Stimulated activated CD8-positive, alpha-beta memory T cell treated with anti-CD3 and anti-CD28 coated beads, Interleukin-4, amount 100 ng/mL, for 48 hours (primary cell): ENCODE results near the gene ZDHHC14.
"Not testable (repeated sequence)": the region's sequence is repeated elsewhere in the genome, so short reads cannot be mapped to it uniquely, and the experiment has no call there.

Experiments used
- DNase-seq: peaks from one replicate; pipeline ENCODE4 v3.0.0-alpha.2; 2020

ZDHHC14 gene

DNA sequence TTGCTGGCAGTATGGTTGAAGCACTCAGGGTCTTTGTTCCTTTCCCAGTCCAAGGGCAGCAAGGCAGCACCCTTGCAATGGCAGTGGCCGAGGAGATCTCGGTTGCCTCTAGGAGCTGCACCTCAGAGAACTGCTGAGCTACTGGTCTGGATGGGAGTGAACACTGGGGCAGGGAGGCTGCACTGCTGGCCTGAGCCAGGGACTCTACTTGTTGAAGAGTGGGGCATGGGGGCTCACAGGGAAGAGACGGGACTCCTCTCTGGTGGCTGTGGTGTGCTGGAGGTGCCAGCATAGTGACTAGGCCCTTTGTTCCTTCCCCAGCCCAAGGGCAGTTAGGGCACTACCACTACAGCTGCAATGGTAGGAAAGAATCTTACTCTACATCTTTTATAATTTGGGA lies 203.0 kb downstream of the ZDHHC14 start:
- no peak for DNase-seq

DNA sequence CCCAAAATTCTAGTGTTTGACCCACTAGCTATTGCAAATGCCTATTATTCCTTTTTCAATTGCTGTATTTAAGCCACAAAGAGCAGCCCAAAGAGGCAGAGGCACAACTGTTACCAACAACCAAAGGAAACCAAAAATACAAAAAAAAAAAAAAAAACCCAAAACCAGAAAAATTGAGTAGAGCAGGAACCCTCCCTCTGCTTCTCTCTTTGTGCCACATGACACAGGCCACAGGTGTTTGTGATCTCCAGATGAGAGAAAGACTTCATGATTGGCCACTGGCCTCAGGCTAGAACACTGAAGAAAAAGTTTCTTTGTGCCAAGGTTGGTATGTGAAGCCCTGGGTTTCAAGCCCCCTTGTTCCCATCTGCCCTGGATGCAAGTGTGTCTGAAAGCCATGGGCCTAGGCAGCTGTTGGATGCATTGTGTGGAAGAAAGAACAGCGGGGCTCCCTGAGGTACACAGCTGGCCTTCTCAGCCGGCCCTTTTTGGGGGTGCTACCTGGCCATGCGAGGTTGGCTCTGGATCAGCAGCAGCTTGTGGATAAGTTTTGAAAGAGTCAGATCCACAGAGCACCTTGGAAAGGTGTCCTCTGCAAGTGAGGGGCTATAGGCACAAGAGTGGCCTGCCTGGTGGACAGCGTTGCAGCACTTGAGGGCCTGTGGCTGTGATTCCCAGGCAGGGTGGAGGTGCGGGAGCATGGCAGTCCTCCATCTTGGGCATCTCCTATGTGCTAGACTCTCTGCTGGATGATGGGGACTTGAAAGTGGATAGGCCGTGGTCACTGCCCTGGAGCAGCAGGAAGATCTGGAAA lies 204.5 kb downstream of the ZDHHC14 start:
- no peak for DNase-seq

DNA sequence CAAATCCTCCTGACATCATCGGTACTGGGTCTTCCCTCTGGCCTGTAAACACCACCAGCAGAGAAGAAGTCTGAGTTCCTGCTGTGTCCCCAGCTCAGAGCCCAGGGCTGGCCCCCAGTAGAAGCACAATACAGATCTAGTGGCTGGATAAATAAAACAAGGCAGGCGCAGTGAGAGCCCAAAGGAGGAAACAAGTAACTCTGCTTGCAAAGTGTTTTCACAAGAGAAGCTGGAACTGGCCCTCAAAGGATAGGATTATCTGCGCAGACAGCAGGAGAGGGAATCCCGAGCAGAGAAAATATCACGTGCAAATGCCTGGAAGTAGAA lies 205.1 kb downstream of the ZDHHC14 start:
- DNase-seq, result no peak

DNA sequence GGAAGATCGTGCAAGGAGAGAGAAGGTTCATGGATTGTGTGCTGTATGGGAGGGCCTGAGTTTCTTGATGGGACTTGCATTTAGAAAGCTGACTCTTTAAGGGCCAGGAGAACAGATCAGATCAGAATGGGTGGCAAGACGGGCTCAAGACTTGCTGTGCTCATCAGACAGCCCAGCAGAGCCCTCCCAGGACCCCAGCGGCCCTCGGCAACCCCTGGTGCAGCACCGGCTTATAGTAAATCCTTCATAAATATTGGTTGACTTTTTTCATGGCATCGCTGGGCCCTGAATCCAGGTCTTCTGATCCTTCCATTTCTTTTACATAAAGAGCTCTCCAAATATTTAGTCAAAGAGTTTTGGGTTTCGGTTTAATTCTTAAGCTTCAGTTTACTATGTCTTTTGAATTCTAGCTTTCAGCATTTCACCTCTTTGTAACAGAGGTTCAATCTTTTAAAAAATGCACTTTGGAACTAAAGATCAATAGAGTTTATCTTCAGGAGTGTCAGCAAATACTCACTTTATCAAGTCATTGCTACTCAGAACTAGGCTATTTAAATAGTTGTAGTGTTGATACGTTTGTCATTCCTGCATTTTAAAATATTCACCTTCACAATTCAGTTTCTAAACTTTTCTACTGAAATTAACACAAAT lies 205.6 kb downstream of the ZDHHC14 start:
- DNase-seq, result no peak

DNA sequence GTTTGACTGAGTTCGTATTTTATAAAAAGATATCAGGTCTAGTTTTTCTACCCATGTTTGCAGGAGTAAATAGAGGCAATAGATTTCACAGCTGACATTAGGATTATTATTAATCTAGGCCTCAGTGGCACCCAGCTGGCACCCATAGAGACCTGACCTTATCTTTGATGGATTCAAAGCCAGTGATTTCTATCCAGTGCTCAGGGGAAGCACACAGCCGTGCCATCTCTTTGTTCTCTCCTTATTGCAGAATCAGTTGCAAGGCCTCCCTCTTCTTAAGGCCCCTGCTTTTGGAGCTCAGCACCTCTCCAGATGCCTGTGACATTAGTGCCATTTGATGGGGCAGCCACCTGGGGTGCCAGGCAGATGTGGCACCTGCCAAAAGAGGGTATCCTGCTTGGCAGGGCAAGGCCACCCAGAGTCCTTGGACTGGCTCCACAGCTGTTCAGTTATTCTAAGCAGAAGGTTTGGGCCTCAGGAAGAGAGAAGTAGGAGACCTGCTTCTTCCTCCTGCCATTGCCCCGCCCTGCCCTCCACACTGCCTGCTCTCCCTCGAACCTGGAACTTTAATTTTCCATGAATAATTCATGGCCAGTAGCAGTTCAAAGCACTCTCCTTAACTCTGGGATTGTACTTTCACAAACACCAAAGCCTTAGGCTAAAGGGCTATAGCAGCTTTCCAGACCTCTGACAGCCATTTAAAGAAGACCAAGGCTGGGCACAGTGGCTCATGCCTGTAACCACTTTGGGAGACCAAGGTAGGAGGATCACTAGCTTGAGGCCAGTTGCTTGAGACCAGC lies 206.3 kb downstream of the ZDHHC14 start:
- DNase-seq, result no peak

DNA sequence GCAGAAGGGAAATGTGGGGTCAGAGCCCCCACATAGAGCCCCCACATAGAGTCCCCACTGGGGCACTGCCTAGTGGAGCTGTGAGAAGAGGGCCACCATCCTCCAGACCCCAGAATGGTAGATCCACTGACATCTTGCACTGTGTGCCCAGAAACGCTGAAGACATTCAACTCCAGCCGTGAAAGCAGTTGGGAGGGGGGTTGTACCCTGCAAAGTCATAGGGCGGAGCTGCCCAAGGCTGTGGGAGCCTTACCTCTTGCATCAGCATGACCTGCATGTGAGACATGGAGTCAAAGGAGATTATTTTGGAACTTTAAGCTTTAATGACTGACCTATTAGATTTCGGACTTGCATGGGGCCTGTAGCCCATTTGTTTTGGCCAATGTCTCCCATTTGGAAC lies 209.7 kb downstream of the ZDHHC14 start:
- not testable (repeated sequence) for DNase-seq

DNA sequence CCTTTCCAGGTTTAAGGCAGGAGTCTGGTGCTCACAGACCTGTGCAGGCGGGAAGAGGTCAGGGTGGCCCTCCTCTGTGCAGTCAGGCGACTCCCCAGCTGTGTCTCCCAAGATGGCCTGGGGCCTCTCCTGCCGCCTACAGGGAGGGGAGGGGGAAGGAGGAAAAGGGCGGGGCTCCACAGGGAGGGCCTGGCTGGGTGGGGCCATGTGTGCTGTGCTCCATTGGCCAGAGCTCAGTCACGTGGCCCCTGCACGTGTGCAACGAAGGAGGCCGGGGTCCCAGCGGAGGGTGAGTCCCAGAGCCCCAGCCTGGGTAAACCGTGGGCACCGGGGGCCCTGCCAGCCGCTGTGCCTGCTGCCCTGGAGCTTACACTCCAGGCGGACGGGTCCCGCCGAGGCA lies 211.6 kb downstream of the ZDHHC14 start:
- DNase-seq, result no peak

DNA sequence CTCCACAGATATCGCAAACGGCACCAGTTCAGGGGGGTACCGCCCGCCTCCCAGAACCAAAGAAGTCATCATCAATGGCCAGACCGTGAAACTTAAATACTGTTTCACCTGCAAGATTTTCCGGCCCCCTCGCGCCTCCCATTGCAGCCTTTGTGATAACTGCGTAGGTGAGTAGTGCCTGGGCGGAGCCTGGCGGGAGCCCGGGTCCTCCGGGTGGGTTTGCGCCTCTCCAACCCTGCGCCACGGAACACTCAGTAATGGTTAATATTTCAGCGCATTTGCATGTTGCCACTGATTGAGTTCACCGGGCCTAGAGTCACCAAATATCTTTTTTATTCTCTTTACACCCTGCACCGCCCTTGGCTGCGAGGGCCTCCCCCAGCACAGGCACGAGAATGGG lies 212.0 kb downstream of the ZDHHC14 start:
- DNase-seq, result no peak

DNA sequence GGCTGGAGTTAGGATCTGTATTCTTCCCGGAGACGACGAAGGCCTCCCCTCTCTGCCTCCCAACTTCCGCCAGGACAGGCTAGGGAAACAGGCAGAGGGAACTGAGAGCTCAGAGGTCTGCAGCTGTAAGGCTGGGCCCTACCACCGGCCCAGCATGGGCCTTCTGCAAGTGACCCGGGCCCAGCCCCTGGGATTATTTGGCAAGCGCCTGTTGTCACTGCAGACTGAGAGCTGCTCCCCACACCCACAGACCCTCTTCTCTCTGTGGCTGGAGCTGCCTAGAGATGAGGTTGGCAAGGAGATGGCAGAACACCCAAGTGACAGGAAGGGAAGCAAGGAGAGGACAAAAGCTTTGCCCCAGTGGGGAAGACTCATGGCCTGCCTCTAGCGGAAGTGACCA lies 212.6 kb downstream of the ZDHHC14 start:
- DNase-seq, result no peak

DNA sequence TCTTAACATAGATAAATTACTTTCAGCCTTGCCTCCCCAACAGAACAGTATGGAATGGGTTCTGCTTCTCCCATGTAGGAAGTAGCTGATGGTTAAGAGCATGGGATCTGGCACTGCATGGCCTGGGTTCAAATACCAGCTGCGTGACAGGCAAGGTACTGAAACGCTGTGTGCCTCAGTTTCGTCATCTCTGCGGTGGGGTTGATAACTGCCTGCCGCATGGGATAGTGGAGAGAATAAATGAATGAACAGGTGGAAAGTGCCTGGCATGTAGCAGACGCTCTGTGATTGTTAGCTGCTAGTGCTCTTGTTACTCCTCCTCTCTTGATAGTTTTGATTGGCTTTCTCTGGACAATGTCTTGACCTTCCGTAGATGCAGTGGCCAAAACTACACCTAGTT lies 213.3 kb downstream of the ZDHHC14 start:
- DNase-seq, result no peak

DNA sequence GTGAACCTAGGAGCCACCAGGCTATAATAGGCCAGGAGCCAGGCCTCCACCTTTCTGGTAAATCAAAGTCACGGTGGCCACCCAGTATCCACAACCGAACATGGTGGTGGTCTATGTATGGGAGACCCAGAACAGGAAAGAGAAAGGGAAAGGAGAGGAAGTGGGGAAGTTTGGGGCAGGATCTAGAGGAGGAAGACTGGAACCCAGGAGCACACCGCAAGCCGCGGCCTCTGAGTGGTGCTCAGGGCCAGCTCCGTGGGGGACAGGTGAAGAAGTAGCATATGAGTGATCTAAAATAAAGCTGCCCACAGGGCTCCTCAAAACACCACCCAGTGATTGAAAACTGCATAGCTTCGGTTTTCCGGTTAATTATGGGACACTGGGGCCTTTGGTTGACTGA lies 214.8 kb downstream of the ZDHHC14 start:
- no peak for DNase-seq

DNA sequence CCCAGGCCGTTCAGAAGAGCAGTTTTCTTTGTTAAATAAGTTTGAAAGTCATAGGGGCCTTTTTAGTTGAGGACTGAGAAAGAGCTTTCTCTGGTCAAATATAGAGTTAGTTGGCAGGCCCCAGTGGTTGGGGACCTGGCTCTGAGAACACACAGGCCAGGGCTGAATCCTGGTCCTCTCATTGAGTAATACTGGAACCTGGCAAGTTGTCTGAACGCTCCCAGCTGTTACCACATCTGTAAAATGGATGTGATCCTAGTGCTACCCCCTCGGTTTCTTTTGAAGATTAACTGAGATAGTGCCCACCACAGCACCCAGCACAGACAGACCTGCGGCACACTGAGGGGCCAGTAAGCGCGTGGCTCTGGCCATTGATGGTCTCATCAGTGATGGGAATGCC lies 215.5 kb downstream of the ZDHHC14 start:
- no peak for DNase-seq

DNA sequence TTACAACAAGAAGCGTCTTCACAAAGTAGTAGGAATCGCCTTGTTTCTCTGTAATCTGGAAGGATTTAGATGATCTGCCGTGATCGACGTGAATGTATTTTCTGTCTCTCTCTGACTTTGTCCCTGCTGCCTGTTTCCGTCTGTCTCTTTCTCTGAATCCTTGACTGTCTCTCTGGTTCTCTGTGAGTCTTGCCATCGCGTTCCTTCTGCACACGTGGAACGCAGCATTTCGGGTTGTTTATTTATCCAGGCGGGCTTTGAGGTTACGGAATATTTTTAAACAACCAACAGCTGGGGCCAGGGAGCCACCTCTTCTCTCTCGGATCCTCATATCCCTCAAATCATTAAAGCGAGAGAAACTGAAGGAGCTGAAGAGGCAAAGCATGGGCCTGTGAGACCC lies 215.9 kb downstream of the ZDHHC14 start:
- DNase-seq, result no peak

DNA sequence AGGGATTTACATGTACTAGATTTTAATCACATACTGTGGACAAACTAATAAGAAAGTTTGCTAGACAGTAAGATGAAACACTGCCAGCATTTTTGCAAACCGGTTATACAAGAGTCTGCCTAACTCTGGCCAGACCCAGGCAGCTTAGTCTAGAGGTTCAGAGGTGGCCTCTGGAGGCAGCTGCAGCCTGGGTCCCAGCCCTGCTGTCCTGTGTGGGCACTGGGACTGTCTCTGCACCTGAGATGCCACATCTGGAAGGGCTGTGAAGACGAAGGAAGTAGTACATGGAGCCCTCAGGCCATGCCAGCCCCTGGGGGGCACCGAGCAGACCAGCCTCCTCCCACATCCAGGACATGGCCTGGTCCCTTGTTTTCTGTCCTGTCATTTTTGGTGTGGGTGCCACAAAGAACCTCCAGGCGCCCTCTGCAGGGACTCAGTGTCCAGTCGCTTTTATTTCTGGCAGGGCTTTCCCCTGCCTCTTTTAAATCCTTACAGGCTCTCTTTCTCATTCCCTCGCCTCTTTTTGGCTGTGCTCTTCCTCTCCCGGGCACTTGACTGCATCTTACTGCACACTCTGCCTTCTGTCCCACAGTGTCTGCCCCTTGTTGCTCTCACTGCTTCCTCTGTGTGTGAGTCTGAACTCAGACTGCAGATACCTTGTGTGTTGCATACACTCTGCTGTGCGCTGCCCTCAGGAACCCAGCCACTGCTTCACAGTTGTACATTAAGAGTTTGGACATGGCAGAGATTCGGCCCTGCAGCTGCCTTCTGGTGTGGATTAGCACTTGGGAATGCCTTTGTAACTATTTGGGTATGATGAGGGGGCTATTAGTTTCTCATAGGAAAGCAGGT lies 216.7 kb downstream of the ZDHHC14 start:
- peak; percentile 52 for DNase-seq

DNA sequence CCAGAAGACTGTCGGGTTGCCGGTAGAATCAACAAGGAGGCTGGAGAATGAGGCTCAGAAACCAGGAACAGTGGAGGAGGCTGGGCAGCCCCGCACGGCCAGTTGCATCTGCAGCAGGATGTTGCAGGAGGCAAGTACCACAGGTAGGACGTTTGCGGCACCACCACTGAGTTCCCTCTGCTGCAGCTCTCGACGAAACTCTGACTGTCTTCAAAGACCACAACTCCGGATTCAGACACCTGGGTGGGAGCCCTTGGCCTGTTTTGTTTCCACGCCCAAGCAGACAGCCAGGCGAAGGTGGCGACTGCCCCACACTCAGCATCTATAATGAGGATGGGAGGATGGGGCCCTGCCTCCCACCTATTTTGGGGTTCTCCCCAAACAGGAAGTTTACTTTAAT lies 218.2 kb downstream of the ZDHHC14 start:
- DNase-seq, result no peak

DNA sequence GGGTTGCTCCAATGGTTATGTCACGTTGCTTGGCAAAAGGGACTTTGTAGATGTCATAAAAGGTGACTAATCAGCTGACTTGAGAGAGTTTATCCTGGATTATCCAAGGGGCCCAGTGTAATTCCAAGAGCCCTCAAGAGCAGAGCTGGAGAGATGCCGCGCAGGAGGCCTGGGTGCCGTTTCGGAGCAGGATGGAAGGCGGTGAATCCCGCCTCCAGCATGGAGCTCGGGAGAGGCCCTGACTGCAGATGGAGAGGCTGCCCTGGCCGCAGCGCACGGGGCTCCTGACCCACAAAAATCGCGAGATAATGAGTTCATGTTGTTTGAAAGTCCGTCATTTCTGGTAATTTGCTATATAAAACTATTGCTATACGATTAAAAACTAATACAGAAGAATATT lies 219.8 kb downstream of the ZDHHC14 start:
- DNase-seq, result no peak

DNA sequence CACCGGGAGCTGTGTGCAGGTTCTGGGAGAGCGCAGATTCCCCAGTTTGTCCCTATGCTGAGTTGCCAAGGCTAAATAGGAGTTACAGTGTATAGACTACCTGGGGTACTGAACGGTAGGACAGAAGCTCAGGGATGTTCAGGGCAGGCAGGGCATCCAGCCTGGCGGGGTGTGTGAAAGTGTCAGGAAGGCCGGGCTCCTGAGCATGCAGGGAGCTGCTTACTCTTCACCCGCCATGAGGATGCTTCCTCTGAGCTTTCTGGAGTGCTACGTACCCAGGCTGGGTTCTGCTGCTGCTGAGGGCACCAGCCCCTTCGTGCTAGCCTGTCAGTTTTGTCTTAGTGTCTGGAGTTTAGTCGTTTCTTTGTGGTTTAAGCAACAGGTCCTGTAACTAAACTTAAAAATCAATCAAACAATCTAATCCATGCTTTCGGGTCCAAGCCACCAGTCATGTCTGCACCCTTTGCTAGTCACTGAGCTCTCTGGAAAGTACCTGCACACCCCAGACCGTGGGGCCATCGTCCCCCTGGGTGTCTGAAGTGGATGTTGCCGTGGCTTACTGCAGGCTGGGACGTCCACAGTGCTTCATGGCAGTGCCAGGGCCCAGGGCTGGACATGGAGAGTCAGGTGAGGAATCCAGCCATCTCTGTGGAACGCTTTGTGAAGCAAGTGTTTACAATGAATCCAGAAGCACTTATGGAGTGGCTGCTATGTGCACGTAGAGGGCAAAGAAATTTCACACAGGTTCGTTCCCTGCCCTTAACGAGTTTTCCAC lies 221.7 kb downstream of the ZDHHC14 start:
- DNase-seq, result no peak

DNA sequence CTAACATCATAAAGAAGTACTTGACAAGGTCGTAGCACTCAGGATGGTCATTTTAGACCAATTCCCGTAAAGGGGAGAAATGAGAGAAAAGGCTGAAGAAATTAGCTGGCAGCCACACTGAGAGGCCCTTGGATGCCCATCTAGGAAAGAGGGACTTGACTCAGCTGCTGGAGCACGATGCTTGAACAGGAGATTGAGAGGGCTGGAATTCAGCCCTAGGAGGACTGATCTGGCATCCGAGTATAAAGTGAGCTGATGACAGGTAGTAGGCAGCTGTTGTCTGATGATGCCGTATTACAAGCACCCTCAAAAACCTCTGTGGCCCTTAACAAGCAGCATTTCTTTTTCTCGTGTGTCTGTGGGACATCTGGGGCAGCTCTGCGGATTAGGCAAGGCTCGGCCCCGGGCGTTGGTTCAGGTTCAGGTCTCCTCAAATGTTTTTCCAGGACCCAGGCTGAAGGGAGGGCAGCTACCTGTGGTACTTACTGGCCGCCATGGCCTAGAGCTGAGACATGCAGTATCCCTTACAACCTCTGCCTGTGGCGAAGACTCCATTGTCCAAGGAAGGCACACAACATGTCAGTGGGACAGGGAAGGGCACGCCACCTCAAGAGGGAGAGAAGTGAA lies 222.4 kb downstream of the ZDHHC14 start:
- DNase-seq, result no peak

DNA sequence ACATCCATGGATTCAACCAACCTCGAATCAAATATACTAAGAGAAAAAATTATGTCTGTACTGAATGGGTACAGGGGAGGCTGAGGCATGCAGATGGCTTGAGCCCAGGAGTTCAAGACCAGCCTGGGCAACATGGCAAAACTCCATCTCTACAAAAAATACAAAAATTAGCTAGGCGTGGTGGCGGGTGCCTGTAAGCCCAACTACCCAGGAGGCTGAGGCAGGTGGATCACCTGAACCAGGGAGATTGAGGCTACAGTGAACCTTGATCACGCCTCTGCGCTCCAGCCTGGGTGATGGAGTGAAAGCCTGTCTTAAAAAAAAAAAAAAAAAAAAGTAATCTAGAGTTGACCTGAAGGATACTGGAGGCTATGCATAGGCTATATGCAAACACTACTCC lies 223.0 kb downstream of the ZDHHC14 start:
- no peak for DNase-seq

DNA sequence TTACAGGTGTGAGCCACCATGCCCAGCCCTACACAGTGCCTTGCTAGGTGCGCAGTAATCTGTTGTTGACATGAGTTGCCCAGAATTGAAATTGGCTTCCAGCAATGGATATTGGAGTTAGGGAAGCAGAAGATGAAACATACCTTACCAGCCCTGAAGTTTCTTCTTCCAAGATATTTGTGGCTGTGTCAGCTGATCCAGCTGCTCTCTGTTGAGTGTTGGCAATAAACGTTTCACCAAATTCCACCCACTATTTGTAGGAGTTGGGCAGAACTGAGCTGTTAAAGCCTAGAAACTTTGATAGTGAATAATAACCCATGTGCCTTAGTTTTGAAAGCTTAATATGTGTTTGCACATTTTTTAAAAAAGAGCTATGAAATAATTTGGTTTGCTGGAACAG lies 223.8 kb downstream of the ZDHHC14 start:
- DNase-seq, result no peak

DNA sequence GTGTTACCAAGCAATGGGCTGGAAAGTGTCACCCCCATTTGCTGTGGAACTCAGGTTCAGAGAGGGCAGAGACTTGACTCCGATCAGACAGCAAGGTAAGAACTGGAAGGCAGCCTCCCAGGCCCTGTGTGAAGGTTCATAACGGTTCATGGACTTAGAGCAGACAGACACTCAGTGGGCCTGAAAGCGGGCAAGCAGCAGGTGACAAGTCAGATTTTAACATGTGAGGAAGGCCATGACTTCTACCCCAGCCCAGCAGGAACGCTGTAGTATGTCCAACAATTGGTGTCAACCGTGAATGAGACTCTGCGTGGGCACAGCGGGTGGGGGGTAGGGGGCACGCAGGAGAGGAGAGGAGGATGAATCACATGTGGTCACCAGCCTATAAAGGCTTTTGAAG lies 224.5 kb downstream of the ZDHHC14 start:
- DNase-seq, result no peak

DNA sequence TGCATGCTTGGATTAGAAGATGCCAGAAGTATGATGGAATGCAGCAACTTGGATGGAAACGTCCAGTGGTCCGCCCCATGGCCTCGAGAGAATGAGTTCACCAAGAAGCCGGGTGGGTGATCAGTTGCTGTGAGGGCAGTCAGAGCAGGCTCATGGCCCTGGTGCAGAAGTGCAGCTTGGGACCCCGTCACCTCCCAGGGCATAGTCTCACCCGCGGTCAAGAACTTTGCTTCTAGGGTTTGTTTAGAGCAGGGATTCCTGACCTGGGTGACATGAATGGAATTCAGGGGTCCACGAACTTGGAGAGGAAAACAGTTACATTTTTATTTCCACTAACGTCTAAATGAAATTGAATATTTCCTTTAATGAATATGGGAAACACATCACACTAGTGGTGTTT lies 225.5 kb downstream of the ZDHHC14 start:
- no peak for DNase-seq
